H9 (cell line): ENCODE data around the gene GABARAP. TPM values are rescaled to one million over a fixed set of nuclear protein-coding genes. Genes with fewer than 3 reads are reported as not detected.
A peak's percentile ranks its signal among the peaks of the same experiment; 100 is the strongest.

Experiments used
- DNase-seq: peaks from one replicate; pipeline ENCODE4 v3.0.0-alpha.2; 2017
- H2AFZ ChIP-seq: one replicate; pipeline ENCODE4 v1.6.1; 2013; ENCODE audit warnings: mild to moderate bottlenecking, low read length, control low read depth, moderate library complexity
- H2AK5ac ChIP-seq: 2 replicates; pipeline ENCODE4 v1.6.1; 2013; ENCODE audit warnings: low read length, control low read depth, mixed read lengths; ENCODE audit not compliant: insufficient read length
- H2BK120ac ChIP-seq: one replicate; pipeline ENCODE4 v1.6.1; 2013; ENCODE audit warnings: low read depth, mild to moderate bottlenecking, low read length, control low read depth, inconsistent platforms; ENCODE audit not compliant: poor library complexity, severe bottlenecking
- H2BK12ac ChIP-seq: 2 replicates; pipeline ENCODE4 v1.6.1; 2013; ENCODE audit warnings: low read length, control low read depth, mixed read lengths, low read depth; ENCODE audit not compliant: insufficient read length
- H2BK15ac ChIP-seq: 2 replicates; pipeline ENCODE4 v1.6.1; 2013; ENCODE audit warnings: low read depth, low read length, control low read depth
- H2BK20ac ChIP-seq: one replicate; pipeline ENCODE4 v1.6.1; 2013; ENCODE audit warnings: low read depth, mild to moderate bottlenecking, low read length, control low read depth, inconsistent platforms; ENCODE audit not compliant: poor library complexity, severe bottlenecking
- H2BK5ac ChIP-seq: 2 replicates; pipeline ENCODE4 v1.6.1; 2013; ENCODE audit warnings: low read length, control low read depth, mixed read lengths; ENCODE audit not compliant: insufficient read length
- H3K14ac ChIP-seq: 2 replicates; pipeline ENCODE4 v1.6.1; 2013; ENCODE audit warnings: low read length, control low read depth; ENCODE audit not compliant: insufficient read depth
- H3K18ac ChIP-seq: 2 replicates; pipeline ENCODE4 v1.6.1; 2013; ENCODE audit warnings: low read depth, mild to moderate bottlenecking, mixed read lengths, low read length, control low read depth; ENCODE audit not compliant: insufficient read length
- H3K23ac ChIP-seq: 2 replicates; pipeline ENCODE4 v1.6.1; 2013; ENCODE audit warnings: low read length, control low read depth, mixed read lengths, low read depth; ENCODE audit not compliant: insufficient read length
- H3K23me2 ChIP-seq: 2 replicates; pipeline ENCODE4 v1.6.1; 2013; ENCODE audit warnings: low read depth, mild to moderate bottlenecking, mixed read lengths, low read length, control low read depth; ENCODE audit not compliant: insufficient read length, poor library complexity, severe bottlenecking
- H3K27ac ChIP-seq: 2 replicates; pipeline ENCODE4 v1.5.1; 2013; ENCODE audit warnings: low read length, control low read depth, mixed read lengths, low read depth; ENCODE audit not compliant: insufficient read length
- H3K27me3 ChIP-seq: 2 replicates; pipeline ENCODE4 v1.6.1; 2013; ENCODE audit warnings: low read length, control low read depth, inconsistent platforms; ENCODE audit not compliant: insufficient read depth
- H3K4ac ChIP-seq: 2 replicates; pipeline ENCODE4 v1.6.1; 2013; ENCODE audit warnings: low read depth, mild to moderate bottlenecking, control low read depth, inconsistent platforms, low read length, moderate library complexity
- H3K4me1 ChIP-seq: 2 replicates; pipeline ENCODE4 v1.6.1; 2013; ENCODE audit warnings: low read length, control low read depth, inconsistent platforms; ENCODE audit not compliant: insufficient read depth
- H3K4me2 ChIP-seq: 2 replicates; pipeline ENCODE4 v1.6.1; 2013; ENCODE audit warnings: low read length, control low read depth, mixed read lengths; ENCODE audit not compliant: insufficient read length, insufficient read depth
- H3K56ac ChIP-seq: 2 replicates; pipeline ENCODE4 v1.6.1; 2013; ENCODE audit warnings: low read depth, mild to moderate bottlenecking, mixed read lengths, low read length, control low read depth; ENCODE audit not compliant: insufficient read length
- H3K79me1 ChIP-seq: 2 replicates; pipeline ENCODE4 v1.6.1; 2013; ENCODE audit warnings: low read depth, mild to moderate bottlenecking, moderate library complexity, low read length, control low read depth, inconsistent platforms; ENCODE audit not compliant: insufficient read depth, poor library complexity, severe bottlenecking
- H3K79me2 ChIP-seq: 2 replicates; pipeline ENCODE4 v1.6.1; 2013; ENCODE audit warnings: low read length, control low read depth, inconsistent platforms; ENCODE audit not compliant: insufficient read depth
- H3K9ac ChIP-seq: 2 replicates; pipeline ENCODE4 v1.6.1; 2013; ENCODE audit warnings: low read length, control low read depth, mixed read lengths; ENCODE audit not compliant: insufficient read length; ENCODE audit errors: extremely low read depth
- H3K9me3 ChIP-seq: one replicate; pipeline ENCODE4 v1.6.1; 2013; ENCODE audit warnings: low read depth, low read length, inconsistent platforms; ENCODE audit not compliant: control insufficient read depth
- H3T11ph ChIP-seq: one replicate; pipeline ENCODE4 v1.6.1; 2013; ENCODE audit warnings: mild to moderate bottlenecking, low read length, control low read depth, inconsistent platforms
- H4K20me1 ChIP-seq: one replicate; pipeline ENCODE4 v1.6.1; 2013; ENCODE audit not compliant: control insufficient read depth, insufficient read length, insufficient read depth
- H4K5ac ChIP-seq: 2 replicates; pipeline ENCODE4 v1.6.1; 2013; ENCODE audit warnings: low read depth, mild to moderate bottlenecking, mixed read lengths, low read length, control low read depth; ENCODE audit not compliant: insufficient read length
- H4K8ac ChIP-seq: replicated peaks from 2 replicates; pipeline ENCODE4 v1.6.1; 2013; ENCODE audit warnings: low read length, control low read depth, mixed read lengths, low read depth; ENCODE audit not compliant: insufficient read length
- H4K91ac ChIP-seq: 2 replicates; pipeline ENCODE4 v1.6.1; 2013; ENCODE audit warnings: low read depth, mild to moderate bottlenecking, moderate library complexity, mixed read lengths, low read length, control low read depth; ENCODE audit not compliant: insufficient read length
- H3K27ac Mint-ChIP-seq, 3 experiments: 2 replicates in 2 of 3; 3 replicates in 1 of 3; pipeline ENCODE4 v1.8.0; 2020 to 2021; ENCODE audit warnings: mixed read lengths in 3 of 3, mild to moderate bottlenecking in 1 of 3, moderate library complexity in 1 of 3
- H3K27me3 Mint-ChIP-seq: 2 replicates; pipeline ENCODE4 v1.8.0; 2021; ENCODE audit warnings: low read depth, mild to moderate bottlenecking, moderate library complexity, mixed read lengths
- H3K36me3 Mint-ChIP-seq, 3 experiments: 2 replicates in 2 of 3; 3 replicates in 1 of 3; pipeline ENCODE4 v1.8.0; 2020 to 2021; ENCODE audit warnings: low read depth in 3 of 3, mixed read lengths in 3 of 3; ENCODE audit not compliant: insufficient read depth in 1 of 3
- H3K4me1 Mint-ChIP-seq, 2 experiments: 2 replicates each; pipeline ENCODE4 v1.8.0; 2020; ENCODE audit warnings: mixed read lengths in 2 of 2
- H3K4me3 Mint-ChIP-seq, 2 experiments: 2 replicates in 1 of 2; 3 replicates in 1 of 2; pipeline ENCODE4 v1.8.0; 2020 to 2021; ENCODE audit warnings: mild to moderate bottlenecking in 2 of 2, mixed read lengths in 2 of 2, moderate library complexity in 1 of 2
- H3K9me3 Mint-ChIP-seq, 2 experiments: 2 replicates in 1 of 2; 3 replicates in 1 of 2; pipeline ENCODE4 v1.8.0; 2020; ENCODE audit warnings: mild to moderate bottlenecking in 2 of 2, mixed read lengths in 2 of 2, moderate library complexity in 1 of 2
- WGBS: extraction: QIAGEN DNeasy Blood & Tissue Kit; methylation state at CpG from one replicate; pipeline ENCODE4 v1.1.7; 2013; ENCODE audit warnings: missing lambda C conversion rate, low lambda C conversion rate, mixed read lengths; ENCODE audit not compliant: insufficient read length; ENCODE audit errors: extremely low coverage; 5-methylcytosine and 5-hydroxymethylcytosine counted together
- total RNA-seq: library from RNA; stranded (reverse); gene quantifications from 2 replicates; pipeline ENCODE4 v1.2.1, GENCODE V29; 2021
- TF ChIP-seq, protein P1 (sequence below): fragments of 200-600 bp; sonication (generic); conservative IDR thresholded peaks from 3 replicates; pipeline ENCODE4 v1.8.0; 2021; ENCODE audit warnings: antibody characterized with exemption, mild to moderate bottlenecking

The GABARAP gene
- total RNA-seq, 1 experiment from 2014 or later = 261 TPM

DNA sequence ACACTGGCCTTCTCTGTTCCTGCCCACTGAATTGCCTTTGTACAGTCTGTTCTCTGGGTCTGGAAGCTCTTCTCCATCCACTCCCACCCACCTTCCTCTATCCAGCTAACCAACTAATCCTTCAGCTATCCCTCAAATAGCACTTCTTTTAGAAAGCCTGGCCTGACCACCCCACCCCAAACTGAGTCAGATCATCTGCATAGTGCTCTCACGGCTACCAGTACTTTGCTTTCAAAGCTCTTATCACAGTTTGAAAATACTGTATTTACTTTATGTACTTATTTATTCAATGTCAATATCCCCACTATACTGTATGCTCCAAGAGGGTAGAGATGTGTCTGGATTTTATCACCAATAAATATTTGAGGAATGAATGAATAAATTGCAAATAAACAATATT is 24.5 kb upstream of the GABARAP start:
- no peak overlapping the region for H3K9ac ChIP-seq
- peaks cover 0 to 4% (median 0%) of the 10 kb centered on the region in 3 experiments; a peak in 3 of 7 replicates for H3K36me3 Mint-ChIP-seq
- no peak overlapping the region for H4K5ac ChIP-seq
- H3K9me3 ChIP-seq = no peaks in the 10 kb centered on the region
- no peak overlapping the region for H3K4ac ChIP-seq
- H3K4me3 Mint-ChIP-seq = peak overlapping the region in 1 of 2 experiments; percentile 5; a peak in 1 of 5 replicates
- no peak overlapping the region for H2BK15ac ChIP-seq
- no peak overlapping the region for H2AK5ac ChIP-seq
- H3K56ac ChIP-seq = no peak overlapping the region
- no CpG with 5 or more reads among the region's 1 CpG for WGBS
- DNase-seq = no peak
- no peak overlapping the region for H2BK20ac ChIP-seq
- H2AFZ ChIP-seq = no peak overlapping the region
- H3K27me3 ChIP-seq = no peaks in the 10 kb centered on the region
- no peak overlapping the region for H3K23ac ChIP-seq
- H3T11ph ChIP-seq = no peak overlapping the region
- no peak overlapping the region for H3K4me2 ChIP-seq
- peaks cover under 1% of the 10 kb centered on the region; the same call in 1 of the 2 replicates for H3K79me2 ChIP-seq
- H4K8ac ChIP-seq = no peak overlapping the region
- H3K4me1 Mint-ChIP-seq = peaks cover 27 to 31% of the 10 kb centered on the region in 2 experiments
- TF ChIP-seq, protein P1, sequence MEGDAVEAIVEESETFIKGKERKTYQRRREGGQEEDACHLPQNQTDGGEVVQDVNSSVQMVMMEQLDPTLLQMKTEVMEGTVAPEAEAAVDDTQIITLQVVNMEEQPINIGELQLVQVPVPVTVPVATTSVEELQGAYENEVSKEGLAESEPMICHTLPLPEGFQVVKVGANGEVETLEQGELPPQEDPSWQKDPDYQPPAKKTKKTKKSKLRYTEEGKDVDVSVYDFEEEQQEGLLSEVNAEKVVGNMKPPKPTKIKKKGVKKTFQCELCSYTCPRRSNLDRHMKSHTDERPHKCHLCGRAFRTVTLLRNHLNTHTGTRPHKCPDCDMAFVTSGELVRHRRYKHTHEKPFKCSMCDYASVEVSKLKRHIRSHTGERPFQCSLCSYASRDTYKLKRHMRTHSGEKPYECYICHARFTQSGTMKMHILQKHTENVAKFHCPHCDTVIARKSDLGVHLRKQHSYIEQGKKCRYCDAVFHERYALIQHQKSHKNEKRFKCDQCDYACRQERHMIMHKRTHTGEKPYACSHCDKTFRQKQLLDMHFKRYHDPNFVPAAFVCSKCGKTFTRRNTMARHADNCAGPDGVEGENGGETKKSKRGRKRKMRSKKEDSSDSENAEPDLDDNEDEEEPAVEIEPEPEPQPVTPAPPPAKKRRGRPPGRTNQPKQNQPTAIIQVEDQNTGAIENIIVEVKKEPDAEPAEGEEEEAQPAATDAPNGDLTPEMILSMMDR = no peak
- peaks cover 14% of the 10 kb centered on the region for H3K23me2 ChIP-seq
- H3K14ac ChIP-seq = no peak overlapping the region
- peak overlapping the region; percentile 55 for H2BK12ac ChIP-seq
- H3K79me1 ChIP-seq = no peaks in the 10 kb centered on the region
- peak overlapping the region in 1 of 3 experiments; percentile 73; a peak in 2 of 7 replicates for H3K27ac Mint-ChIP-seq
- H3K18ac ChIP-seq = no peak overlapping the region
- H3K9me3 Mint-ChIP-seq = peaks cover 0 to 4% of the 10 kb centered on the region in 2 experiments; a peak in 1 of 5 replicates
- no peak overlapping the region for H3K27ac ChIP-seq
- peaks cover under 1% of the 10 kb centered on the region; the same call in 1 of the 2 replicates for H3K27me3 Mint-ChIP-seq
- no peak overlapping the region for H2BK5ac ChIP-seq
- H2BK120ac ChIP-seq = no peak overlapping the region
- H4K91ac ChIP-seq = no peak overlapping the region
- H4K20me1 ChIP-seq = no peaks in the 10 kb centered on the region
- no peaks in the 10 kb centered on the region; the same call in 1 of the 2 replicates for H3K4me1 ChIP-seq
